Activated CD8-positive, alpha-beta memory T cell treated with anti-CD3 and anti-CD28 coated beads, Interleukin-2, amount 50 U/mL, for 4 hours (primary cell): Measurements from ENCODE around the gene MESP2.

Source experiments
- DNase-seq: peaks from one replicate; pipeline ENCODE4 v3.0.0-alpha.2; 2020

Gene MESP2

DNA sequence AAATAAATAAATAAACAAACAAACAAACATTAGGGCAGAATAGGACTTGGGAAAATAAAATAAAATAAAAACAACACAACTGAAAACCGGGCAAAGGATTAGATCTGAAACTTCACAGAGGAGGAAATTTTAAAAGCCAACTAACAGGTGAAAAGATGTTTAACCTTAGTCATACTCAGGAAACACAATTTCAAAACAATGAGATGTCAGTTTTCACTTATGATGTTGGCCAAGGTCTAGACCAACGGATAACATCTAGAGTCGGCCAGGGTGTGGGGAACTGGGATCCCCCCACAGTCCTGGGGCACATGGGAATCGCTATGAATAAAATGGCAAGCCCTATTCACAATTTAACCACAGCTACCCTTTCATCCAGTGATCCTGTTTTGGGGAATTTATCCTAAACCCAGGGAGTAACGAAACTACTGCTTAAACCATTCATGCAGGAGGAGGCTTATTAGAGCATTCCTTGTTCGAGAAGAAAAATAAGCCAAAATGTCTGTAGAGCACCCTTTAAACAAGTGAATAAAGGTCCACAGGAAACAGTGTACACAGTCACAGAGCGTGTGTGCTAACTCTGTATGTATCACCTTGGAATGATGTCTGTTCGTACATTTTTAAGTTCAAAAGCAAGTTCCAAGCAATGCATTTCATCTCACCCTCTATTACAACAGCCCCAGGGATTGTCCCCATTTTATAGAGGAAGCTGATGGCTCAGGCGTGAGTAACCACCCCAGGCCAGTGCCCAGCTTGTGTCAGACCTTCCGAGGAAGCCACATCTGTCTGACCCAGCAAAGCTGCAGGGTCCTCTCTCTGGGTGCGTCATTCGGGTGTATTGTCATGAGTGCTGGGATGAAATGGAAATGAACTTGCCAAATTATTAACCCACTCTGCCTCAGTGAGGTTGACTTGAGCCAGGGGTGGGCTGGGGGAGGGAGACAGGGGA lies 44.8 kb downstream of the MESP2 start:
- DNase-seq: no peak

DNA sequence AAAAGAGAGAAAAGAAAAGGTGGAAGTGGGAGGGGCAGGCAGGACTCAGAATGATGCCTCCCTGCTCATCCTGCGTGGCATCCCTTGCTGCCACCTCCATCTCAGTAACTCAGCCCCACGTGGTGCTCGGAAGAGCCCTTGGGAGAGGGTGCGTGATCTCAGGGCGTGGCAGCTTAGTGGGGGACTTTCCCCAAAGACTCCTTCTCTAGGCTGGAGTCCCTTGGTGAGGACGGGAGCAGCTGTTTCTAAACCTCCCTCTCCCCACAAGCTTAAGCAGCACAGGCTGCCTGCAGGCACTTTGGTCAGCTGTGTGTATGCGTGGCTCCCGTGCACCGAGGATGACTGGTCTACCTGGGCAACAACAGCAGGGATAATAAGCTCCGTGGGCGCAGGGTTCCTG lies 45.9 kb downstream of the MESP2 start:
- DNase-seq: no peak

DNA sequence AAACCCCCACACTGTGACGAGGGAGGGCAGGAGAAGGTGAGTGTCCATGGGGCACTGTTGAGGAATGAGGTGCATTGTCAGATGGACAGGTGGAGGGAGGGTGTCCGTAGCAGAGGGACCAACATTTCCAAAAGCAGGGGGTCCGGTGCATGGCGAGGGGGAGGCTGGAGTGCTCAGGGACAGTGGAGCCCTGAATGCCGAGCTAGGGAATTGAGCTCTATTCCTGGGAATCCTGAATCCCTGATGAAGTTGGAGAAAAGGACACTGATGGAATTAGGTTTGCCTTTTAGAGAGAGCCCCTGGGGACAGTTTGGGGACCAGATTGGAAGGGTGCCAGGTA lies 46.4 kb downstream of the MESP2 start:
- no peak for DNase-seq

DNA sequence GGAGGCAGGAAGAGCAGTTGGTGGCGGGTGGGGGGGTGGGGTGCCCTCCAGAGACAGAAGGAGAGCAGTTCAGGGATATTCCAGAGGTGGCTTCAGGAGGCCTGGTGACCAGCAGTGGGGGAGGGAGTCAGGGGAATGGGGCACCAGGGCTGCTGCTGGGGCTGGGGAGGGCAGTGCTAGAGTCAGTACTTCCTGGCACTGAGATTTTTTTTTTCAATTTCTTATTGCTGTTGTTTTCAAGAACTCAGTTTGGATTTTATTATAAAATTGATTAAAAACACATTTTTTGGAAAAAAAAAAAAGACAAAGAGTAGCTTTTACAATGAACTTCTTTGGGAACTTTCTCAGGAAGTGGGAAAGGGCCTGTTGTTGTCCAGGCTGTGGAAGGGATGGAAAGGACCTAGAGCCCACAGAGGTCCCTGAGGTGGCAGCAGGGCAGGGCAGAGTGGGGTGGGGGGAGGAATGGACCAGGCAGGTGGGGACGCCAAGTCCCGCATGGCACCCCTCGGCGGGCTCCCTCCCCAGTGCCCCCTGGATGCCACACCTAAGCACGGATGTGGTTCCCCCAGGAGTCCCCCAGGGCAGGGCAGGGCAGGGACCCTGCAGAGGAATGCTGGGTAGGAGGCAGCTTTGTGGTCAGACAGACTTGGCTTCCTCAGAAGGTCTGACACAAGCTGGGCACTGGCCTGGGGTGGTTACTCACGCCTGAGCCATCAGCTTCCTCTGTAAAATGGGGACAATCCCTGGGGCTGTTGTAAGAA lies 47.0 kb downstream of the MESP2 start:
- DNase-seq: no peak

DNA sequence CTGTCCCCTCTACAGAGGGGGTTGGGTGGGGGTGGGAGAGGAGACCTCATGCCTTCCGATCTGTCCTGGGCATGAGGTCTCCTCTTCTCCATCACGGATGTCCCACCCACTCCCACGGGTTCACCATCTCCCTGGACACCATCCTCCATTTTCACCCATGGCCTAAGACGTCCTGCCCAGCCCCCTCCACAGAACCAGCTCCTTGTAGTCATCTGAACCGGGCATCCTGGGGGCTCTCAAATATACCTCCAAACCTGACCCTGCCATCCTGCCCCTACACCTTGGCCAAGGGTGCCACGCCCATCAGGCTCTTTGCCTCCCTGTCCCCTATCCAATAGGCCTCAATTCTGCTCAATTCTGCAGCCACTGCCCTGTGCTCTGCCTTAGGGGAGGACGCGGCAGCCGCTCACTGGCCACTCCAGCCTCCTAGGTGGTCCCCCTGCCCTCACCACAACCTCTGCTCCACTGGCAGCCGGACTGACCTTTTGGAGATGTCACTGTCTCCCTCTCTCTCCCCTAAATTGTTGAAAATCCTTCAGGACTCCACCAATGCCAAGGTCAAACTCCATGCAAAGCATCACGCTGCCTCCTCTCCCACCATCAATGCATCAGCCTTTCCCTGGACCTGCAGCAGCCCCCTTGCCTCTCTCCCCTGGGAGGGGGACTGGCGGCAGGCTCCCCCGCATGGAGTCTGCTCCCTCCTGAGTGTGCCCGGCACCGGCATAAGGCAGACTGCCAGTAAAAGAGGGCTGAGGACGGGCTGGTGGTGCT lies 47.9 kb downstream of the MESP2 start:
- DNase-seq: no peak

DNA sequence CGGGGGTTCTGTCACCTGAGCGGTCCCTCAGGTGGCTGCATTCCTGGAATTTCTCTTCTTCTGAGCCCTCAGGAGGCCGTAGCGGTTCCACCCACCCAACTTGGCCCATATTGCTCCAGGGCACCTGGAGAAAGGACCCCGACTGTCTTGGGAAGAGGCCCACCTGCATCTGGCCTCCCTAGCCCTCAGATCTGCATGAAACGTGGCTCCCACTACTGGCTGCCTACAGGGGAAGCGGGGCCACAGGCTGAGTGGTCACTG lies 48.4 kb downstream of the MESP2 start:
- DNase-seq: no peak

DNA sequence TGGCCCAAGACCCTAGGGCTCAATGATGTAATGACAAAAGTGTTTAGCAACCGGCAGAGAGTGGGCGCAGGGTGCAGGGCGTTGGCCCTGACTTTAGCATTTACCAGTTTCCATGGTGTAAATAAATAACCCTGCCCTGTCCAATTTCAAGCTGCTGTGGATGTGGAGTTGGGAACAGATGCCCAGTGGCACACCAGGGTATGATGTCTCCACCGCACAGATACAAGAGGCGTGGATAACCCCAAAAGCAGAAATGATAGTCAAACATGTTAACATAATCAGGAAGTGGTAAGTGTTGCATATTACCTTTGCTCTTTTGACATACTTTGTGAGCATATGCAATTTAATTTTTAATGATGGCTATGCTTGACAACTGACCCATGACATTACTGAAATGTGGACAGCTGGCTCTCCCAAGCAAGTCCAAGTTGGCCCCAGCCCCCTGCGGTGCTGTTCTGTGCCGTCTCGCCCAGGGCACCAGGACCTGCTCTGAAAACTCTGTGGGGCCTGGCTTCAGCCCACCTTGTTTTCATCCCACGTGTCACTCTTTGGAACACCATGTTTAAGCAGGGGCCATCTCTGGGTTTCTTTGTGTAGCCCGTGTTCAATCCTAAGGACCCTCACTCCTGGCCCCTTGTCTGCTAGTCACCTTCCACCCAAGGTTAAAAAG lies 49.3 kb downstream of the MESP2 start:
- no peak for DNase-seq

DNA sequence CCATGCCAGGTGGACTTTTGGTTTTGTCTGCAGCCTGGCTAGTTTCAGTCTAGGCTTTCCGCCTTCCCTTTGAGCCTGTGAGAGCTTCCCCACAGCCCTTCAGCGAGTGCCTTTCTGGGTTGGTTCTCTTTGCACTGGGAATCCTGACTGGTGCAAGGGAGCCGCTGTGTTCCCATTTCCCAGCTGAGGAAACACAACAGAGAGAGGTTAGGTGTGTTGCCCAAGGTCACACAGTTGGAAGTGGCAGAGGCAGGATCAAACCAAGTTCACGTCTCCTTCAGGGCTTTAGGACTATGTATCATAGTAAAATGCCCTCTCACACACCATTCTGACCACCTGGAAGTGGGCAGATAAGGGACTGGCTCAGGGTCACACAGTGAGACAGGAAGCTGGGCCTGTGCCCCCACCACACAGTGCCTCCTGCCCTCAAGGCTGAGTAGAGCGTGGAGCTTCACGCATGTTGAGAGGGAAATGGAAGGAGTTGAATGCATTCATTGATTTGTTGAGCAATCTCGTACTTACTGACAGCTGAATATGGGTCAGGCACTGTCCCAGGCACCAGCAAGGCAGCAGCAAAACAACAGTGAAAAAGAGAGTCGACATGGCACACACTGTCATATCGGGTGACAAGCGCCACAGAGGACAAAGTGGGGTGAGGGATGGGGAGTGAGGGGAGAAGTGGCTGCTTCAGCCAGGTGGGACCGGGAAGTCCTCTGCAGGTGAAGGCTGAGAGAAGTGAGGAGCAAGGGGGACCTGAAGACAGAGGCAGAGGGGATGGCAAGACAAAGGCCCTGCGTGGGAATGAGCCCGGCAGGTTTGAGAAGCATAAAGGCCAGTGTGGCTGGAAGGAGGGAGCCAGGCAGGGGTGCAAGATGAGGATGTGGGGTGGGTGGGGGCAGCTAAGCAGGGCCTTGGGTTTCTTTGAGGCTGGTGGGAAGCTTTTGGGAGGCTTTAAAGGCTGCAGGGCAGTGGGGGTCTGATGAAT lies 50.8 kb downstream of the MESP2 start:
- no peak for DNase-seq

DNA sequence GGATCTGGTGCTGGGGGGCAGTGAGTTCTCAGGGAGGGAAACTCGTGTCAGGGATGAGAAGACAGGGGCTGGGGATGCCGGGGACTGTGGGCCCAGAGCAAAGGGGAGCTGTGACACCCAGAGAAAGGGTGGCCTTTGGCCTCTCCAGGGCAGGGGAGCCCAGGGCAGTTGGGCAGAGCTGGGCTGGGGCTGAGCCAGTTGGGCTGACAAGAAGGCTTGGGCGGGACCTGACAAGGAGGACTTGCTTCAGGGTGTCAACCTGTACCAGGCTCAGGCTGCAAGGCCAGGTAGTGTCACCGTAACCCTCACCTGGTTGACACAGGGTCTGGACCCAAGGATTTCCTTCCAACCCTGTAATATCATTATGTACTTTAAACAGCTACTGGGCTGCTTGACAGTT lies 51.7 kb downstream of the MESP2 start:
- DNase-seq: no peak
